ENCODE results near the gene PTPRCAP. TPM values are rescaled to one million over a fixed set of nuclear protein-coding genes. Genes with fewer than 3 reads are reported as not detected.

PTPRCAP gene
- total RNA-seq, 6 experiments from 2014 or later = 0.35 to 0.50 (median 0.40) TPM; not detected in 3

DNA sequence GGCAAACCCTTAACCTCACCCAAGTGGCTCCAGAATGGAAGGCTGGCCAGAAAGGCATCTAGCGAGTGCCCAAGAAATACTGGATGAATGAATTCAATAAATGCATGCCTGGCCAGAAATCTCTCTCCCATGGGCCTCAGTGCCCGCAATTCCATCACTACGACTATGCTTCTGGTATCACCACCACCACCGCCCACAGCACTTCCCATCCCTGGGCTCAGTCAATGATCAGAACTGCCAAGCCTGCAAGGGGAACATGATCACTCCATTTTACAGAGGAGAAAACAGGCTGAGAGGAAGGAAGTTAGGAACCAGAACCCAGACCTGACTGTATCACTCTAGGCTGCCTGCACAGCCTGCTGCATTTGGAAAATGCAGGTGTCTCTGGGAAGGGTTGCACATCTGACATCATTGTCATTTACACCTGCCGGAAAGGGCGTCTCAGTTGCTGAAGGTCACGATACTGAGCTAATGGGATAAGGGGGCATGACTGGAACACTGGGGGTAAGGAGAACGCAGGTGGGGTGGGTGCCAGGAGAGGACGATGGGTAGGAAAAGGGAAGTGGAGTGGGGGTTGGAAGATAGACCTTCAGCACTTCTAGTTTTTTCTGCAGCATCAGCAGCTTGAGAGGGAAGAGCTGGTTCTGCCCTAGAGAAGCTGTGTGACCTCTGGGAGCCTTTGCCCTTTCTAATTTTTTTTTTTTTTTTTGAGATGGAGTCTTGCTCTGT lies 11.8 kb upstream of the PTPRCAP start:
- Mint-ChIP-seq H3K4me3 (no peak overlapping the region), H3K27me3 (ENCODE audit: insufficient read depth) (peaks cover 18% of the 10 kb centered on the region), H3K9me3 (no peaks in the 10 kb centered on the region), H3K4me1 (ENCODE audit: low read depth) (no peaks in the 10 kb centered on the region), H3K36me3 (ENCODE audit: low read depth) (no peaks in the 10 kb centered on the region), H3K27ac (no peak overlapping the region)
- no peak for DNase-seq
- TF ChIP-seq, protein P1, sequence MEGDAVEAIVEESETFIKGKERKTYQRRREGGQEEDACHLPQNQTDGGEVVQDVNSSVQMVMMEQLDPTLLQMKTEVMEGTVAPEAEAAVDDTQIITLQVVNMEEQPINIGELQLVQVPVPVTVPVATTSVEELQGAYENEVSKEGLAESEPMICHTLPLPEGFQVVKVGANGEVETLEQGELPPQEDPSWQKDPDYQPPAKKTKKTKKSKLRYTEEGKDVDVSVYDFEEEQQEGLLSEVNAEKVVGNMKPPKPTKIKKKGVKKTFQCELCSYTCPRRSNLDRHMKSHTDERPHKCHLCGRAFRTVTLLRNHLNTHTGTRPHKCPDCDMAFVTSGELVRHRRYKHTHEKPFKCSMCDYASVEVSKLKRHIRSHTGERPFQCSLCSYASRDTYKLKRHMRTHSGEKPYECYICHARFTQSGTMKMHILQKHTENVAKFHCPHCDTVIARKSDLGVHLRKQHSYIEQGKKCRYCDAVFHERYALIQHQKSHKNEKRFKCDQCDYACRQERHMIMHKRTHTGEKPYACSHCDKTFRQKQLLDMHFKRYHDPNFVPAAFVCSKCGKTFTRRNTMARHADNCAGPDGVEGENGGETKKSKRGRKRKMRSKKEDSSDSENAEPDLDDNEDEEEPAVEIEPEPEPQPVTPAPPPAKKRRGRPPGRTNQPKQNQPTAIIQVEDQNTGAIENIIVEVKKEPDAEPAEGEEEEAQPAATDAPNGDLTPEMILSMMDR (IDR thresholded peaks at IDR 0.05) = no peak

DNA sequence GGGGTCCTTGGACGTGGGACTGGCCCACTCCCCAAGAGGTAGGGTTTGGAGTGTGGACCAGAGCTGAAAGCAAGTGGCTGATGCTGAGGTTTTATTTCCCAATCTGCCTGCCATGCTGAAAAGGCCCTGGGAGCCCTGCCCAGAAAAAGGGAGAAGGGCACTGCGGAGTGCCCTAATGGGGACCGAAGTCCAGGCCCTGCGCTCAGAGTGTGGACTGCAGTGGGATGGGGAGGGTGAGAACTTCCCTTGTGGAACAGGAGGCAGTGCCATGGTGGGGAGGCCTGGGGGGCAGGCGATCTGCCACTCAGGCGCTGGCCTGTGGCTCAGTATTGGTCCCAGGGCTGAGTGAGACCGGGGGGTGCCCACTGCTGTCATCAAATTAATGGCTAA lies 10.7 kb upstream of the PTPRCAP start:
- Mint-ChIP-seq H3K27me3 (ENCODE audit: insufficient read depth) (peaks cover 18% of the 10 kb centered on the region), H3K27ac (no peak overlapping the region), H3K4me3 (no peak overlapping the region), H3K9me3 (no peaks in the 10 kb centered on the region), H3K36me3 (ENCODE audit: low read depth) (no peaks in the 10 kb centered on the region), H3K4me1 (ENCODE audit: low read depth) (no peaks in the 10 kb centered on the region)
- DNase-seq = no peak
- TF ChIP-seq, protein P1 (IDR thresholded peaks at IDR 0.05) = no peak

- no peak for DNase-seq
- H3K36me3 Mint-ChIP-seq (ENCODE audit: low read depth) = no peaks in the 10 kb centered on the region; the same call in 1 of the 2 replicates
- H3K27me3 Mint-ChIP-seq (ENCODE audit: insufficient read depth) = peaks cover 12% of the 10 kb centered on the region
- no peak overlapping the region for H3K4me3 Mint-ChIP-seq
- TF ChIP-seq, protein P1 (IDR thresholded peaks at IDR 0.05) = no peak
- H3K4me1 Mint-ChIP-seq (ENCODE audit: low read depth) = peaks cover 10% of the 10 kb centered on the region; the same call in 1 of the 2 replicates
- H3K27ac Mint-ChIP-seq = no peak overlapping the region
- no peaks in the 10 kb centered on the region for H3K9me3 Mint-ChIP-seq
Observed at GRCh38 chr11:67445515-67445914, 8.0 kb upstream of the PTPRCAP start.

DNA sequence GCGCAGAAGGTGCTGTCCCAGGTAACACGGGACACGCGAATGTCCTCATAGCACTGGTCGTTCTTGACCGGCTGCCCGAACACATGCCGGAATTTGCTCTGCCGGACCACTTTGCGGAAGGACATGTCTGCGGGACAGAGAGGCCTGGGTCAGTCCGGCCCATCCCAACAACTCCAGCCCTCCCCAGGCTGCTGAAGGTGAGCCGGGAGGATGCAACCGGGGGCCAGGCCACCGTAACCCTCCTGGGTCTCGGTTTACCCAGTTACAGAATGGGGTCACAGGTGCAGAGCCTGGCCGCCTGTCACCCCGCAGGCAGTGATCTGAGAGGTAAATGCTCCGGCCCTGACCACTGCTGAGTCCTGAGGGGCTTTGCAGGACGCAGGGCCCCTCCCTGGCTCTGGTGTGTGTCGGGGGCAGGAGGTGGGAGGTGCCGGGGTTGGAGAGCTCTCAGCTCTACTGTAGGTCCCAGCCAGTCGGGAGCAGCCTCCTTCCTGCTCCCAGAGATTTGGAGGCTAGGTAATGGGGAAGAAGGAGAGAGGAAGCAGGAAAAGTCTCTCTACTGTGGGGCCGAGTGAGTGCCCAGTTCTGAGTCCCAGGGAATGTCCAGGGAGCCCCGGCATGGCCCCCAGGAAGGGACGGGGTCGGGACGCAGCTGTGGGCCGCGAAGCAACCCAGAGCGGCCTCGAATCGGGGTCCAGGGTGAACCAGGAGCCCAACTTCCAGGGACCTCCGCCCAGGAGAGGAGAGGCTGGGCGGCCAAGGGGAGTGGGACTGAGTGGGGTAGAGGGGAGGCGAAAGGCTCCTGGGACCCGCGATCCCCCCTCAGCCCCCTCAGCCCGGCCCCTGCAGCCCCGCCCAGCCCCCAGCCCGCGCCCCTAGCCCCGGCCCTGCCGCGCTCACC lies 5.3 kb upstream of the PTPRCAP start:
- H3K27ac Mint-ChIP-seq = peak overlapping the region; percentile 76
- DNase-seq = no peak
- H3K4me3 Mint-ChIP-seq = peak overlapping the region; percentile 91
- peaks cover 7% of the 10 kb centered on the region; the same call in 1 of the 2 replicates for H3K27me3 Mint-ChIP-seq (ENCODE audit: insufficient read depth)
- peaks cover 10% of the 10 kb centered on the region; the same call in 1 of the 2 replicates for H3K4me1 Mint-ChIP-seq (ENCODE audit: low read depth)
- TF ChIP-seq, protein P1 (IDR thresholded peaks at IDR 0.05) = no peak
- no peaks in the 10 kb centered on the region; the same call in 1 of the 2 replicates for H3K36me3 Mint-ChIP-seq (ENCODE audit: low read depth)
- no peaks in the 10 kb centered on the region for H3K9me3 Mint-ChIP-seq

GRCh38 chr11:67441731-67442351 lies 4.4 kb upstream of the PTPRCAP start:
- Mint-ChIP-seq H3K9me3 (no peaks in the 10 kb centered on the region), H3K4me1 (ENCODE audit: low read depth) (peaks cover 10% of the 10 kb centered on the region; the same call in 1 of the 2 replicates), H3K27me3 (ENCODE audit: insufficient read depth) (peaks cover 7% of the 10 kb centered on the region; the same call in 1 of the 2 replicates), H3K36me3 (ENCODE audit: low read depth) (no peaks in the 10 kb centered on the region; the same call in 1 of the 2 replicates), H3K27ac (peak overlapping the region; percentile 46; the same call in 1 of the 2 replicates), H3K4me3 (peak overlapping the region; percentile 91)
- TF ChIP-seq, protein P1 (IDR thresholded peaks at IDR 0.05) = no peak
- DNase-seq = no peak
